Measurements from ENCODE around the gene PTGIR.

DNA sequence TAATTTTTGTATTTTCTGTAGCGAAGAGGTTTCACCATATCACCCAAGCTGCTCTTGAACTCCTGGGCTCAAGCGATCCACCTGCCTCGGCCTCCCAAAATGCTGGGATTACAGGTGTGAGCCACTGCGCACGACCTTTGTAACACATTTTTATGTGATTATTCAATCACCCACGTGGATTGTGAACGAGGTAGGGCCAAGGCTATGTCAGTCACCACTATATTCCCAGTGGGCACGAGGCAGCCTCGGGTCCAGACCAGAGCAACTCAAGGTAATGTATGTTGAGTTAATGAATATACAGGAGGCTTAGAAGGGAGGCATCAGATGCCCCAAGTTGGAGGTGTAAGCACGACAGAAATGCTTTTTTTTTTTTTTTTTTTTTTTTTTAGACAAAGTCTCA is 8.9 kb downstream of the PTGIR start:
- TF ChIP-seq CTCF (IDR thresholded peaks at IDR 0.05) (no peak), POLR2A (IDR thresholded peaks at IDR 0.05) (no peak)

Data from heart left ventricle (tissue), 13 donors.